Subcutaneous abdominal adipose tissue (tissue), 5 donors: ENCODE results near the gene ASIC3.
"Not testable (repeated sequence)": the region's sequence is repeated elsewhere in the genome, so short reads cannot be mapped to it uniquely, and the experiment has no call there.

ENCODE experiments used
- H3K27ac ChIP-seq: one replicate; pipeline ENCODE4 v1.7.0; 2013; ENCODE audit warnings: low read depth, mild to moderate bottlenecking, inconsistent platforms, low read length, moderate library complexity
- H3K27me3 ChIP-seq, 5 donors: one replicate each; pipeline ENCODE4 v1.7.0; 2013; ENCODE audit warnings: low read length in 5 of 5, inconsistent platforms in 1 of 5; ENCODE audit not compliant: control insufficient read depth in 5 of 5, insufficient read depth in 4 of 5
- H3K36me3 ChIP-seq, 5 donors: one replicate each; pipeline ENCODE4 v1.7.0; 2013; ENCODE audit warnings: low read length in 5 of 5; ENCODE audit not compliant: control insufficient read depth in 5 of 5, insufficient read depth in 5 of 5
- H3K4me1 ChIP-seq, 5 donors: one replicate each; pipeline ENCODE4 v1.7.0; 2013; ENCODE audit warnings: low read length in 5 of 5, mild to moderate bottlenecking in 3 of 5, moderate library complexity in 1 of 5; ENCODE audit not compliant: control insufficient read depth in 5 of 5, insufficient read depth in 5 of 5
- H3K4me3 ChIP-seq, 5 donors: one replicate each; pipeline ENCODE4 v1.7.0; 2013; ENCODE audit warnings: low read length in 5 of 5, low read depth in 1 of 5
- H3K9ac ChIP-seq, 5 donors: one replicate each; pipeline ENCODE4 v1.7.0; 2013; ENCODE audit warnings: low read length in 5 of 5, mild to moderate bottlenecking in 4 of 5, moderate library complexity in 3 of 5
- H3K9me3 ChIP-seq, 5 donors: one replicate each; pipeline ENCODE4 v1.7.0; 2013; ENCODE audit warnings: low read length in 5 of 5; ENCODE audit not compliant: control insufficient read depth in 5 of 5
- donor health status: healthy.
- donor health status: healthy.
- donor health status: healthy.
- donor health status: healthy.
- donor health status: healthy.

The ASIC3 gene

GRCh38 chr7:151008143-151008510 is 40.2 kb upstream of the ASIC3 start:
- H3K9ac ChIP-seq: peak overlapping the region in 1 of 5 donors; percentile 9
- H3K36me3 ChIP-seq: peaks cover 0 to 16% (median 9%) of the 10 kb centered on the region in 5 donors
- H3K4me1 ChIP-seq: peaks cover 9 to 51% (median 28%) of the 10 kb centered on the region in 5 donors
- H3K27ac ChIP-seq: no peak overlapping the region
- H3K27me3 ChIP-seq: peaks cover 0 to 21% (median 10%) of the 10 kb centered on the region in 5 donors
- H3K9me3 ChIP-seq: no peaks in the 10 kb centered on the region
- peak overlapping the region; percentile 32 to 60 (median 50) for H3K4me3 ChIP-seq

- H3K27ac ChIP-seq: no peak overlapping the region
- peaks cover 0 to 21% (median 10%) of the 10 kb centered on the region in 5 donors for H3K27me3 ChIP-seq
- no peaks in the 10 kb centered on the region for H3K9me3 ChIP-seq
- peak overlapping the region in 1 of 5 donors; percentile 9 for H3K9ac ChIP-seq
- peak overlapping the region; percentile 32 to 60 (median 50) for H3K4me3 ChIP-seq
- peaks cover 9 to 53% (median 32%) of the 10 kb centered on the region in 5 donors for H3K4me1 ChIP-seq
- H3K36me3 ChIP-seq: peaks cover 0 to 13% (median 9%) of the 10 kb centered on the region in 5 donors
Measured at GRCh38 chr7:151008511-151009323, 39.6 kb upstream of the ASIC3 start.

- Histone ChIP-seq H3K4me1 (peaks cover 9 to 59% (median 37%) of the 10 kb centered on the region in 5 donors), H3K9me3 (no peaks in the 10 kb centered on the region), H3K36me3 (peaks cover 0 to 19% (median 9%) of the 10 kb centered on the region in 5 donors), H3K27me3 (peaks cover 0 to 22% (median 16%) of the 10 kb centered on the region in 5 donors), H3K27ac (no peak overlapping the region), H3K4me3 (no peak overlapping the region), H3K9ac (no peak overlapping the region)
Measured at GRCh38 chr7:151009327-151010036, 38.8 kb upstream of the ASIC3 start.

- H3K4me1 ChIP-seq: peaks cover 9 to 61% (median 37%) of the 10 kb centered on the region in 5 donors
- no peaks in the 10 kb centered on the region for H3K9me3 ChIP-seq
- H3K4me3 ChIP-seq: no peak overlapping the region
- no peak overlapping the region for H3K27ac ChIP-seq
- peaks cover 0 to 22% (median 16%) of the 10 kb centered on the region in 5 donors for H3K27me3 ChIP-seq
- H3K9ac ChIP-seq: no peak overlapping the region
- peaks cover 0 to 19% (median 8%) of the 10 kb centered on the region in 5 donors for H3K36me3 ChIP-seq
Measured at GRCh38 chr7:151010037-151010306, 38.4 kb upstream of the ASIC3 start.

GRCh38 chr7:151010307-151011096 is 37.8 kb upstream of the ASIC3 start:
- Histone ChIP-seq H3K36me3 (peaks cover 0 to 14% (median 2%) of the 10 kb centered on the region in 5 donors), H3K9me3 (no peaks in the 10 kb centered on the region), H3K4me3 (no peak overlapping the region), H3K4me1 (peaks cover 9 to 65% (median 37%) of the 10 kb centered on the region in 5 donors), H3K27ac (no peak overlapping the region), H3K9ac (no peak overlapping the region), H3K27me3 (peaks cover 0 to 26% (median 16%) of the 10 kb centered on the region in 5 donors)

GRCh38 chr7:151011097-151011409 is 37.3 kb upstream of the ASIC3 start:
- H3K4me1 ChIP-seq: peaks cover 9 to 65% (median 37%) of the 10 kb centered on the region in 5 donors
- H3K27me3 ChIP-seq: peaks cover 0 to 30% (median 17%) of the 10 kb centered on the region in 5 donors
- H3K4me3 ChIP-seq: no peak overlapping the region
- no peak overlapping the region for H3K27ac ChIP-seq
- H3K9me3 ChIP-seq: no peaks in the 10 kb centered on the region
- H3K9ac ChIP-seq: no peak overlapping the region
- H3K36me3 ChIP-seq: peaks cover 0 to 13% (median 0%) of the 10 kb centered on the region in 5 donors

DNA sequence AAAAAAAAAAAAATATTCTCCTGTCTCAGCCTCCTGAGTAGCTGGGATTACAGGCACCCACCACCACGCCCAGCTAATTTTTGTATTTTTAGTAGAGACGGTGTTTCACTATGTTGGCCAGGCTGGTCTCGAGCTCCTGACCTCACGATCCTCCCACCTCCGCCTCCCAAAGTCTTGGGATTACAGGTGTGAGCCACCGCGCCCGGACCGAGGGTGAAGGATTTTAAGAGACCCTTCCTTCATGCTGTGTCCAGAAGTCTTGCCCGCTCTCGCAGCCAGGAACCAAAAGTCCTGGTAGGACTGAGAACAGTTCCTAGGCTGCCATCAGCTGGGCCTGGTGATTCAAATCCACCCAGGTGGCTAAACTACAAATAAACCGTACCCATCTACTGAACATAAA is 36.7 kb upstream of the ASIC3 start:
- H3K27me3 ChIP-seq: peaks cover 2 to 30% (median 19%) of the 10 kb centered on the region in 5 donors
- not testable (repeated sequence) for H3K9me3 ChIP-seq, H3K4me3 ChIP-seq, H3K27ac ChIP-seq, H3K9ac ChIP-seq
- H3K36me3 ChIP-seq: peaks cover 0 to 13% (median 0%) of the 10 kb centered on the region in 5 donors
- peaks cover 9 to 62% (median 37%) of the 10 kb centered on the region in 5 donors for H3K4me1 ChIP-seq

GRCh38 chr7:151012031-151012692 is 36.2 kb upstream of the ASIC3 start:
- Histone ChIP-seq H3K9ac (no peak overlapping the region), H3K4me3 (no peak overlapping the region), H3K27me3 (peaks cover 7 to 33% (median 21%) of the 10 kb centered on the region in 5 donors), H3K9me3 (no peaks in the 10 kb centered on the region), H3K36me3 (peaks cover 0 to 13% (median 0%) of the 10 kb centered on the region in 5 donors), H3K27ac (no peak overlapping the region), H3K4me1 (peaks cover 9 to 58% (median 37%) of the 10 kb centered on the region in 5 donors)

DNA sequence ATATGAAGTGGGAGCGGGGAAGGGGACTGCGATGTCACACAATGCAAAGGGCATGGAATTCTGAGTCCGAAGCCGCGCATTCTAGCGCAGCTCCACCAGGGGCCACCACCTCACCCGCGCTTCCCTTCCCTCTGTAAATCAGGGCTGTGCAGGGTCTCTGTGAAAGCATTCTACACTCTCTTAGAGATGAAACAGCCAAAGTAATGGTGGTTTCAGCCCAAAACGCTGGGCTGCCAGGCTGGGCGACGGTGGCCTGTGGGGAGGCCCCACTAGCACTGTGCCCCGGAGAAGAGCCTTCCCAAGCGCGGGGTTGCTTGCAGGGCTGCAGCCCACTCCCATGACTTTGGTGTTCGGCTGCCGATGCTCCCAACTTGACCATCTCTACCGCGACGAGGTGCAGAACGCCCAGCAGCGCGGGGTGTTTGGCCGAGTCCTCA is 35.4 kb upstream of the ASIC3 start:
- peaks cover 14 to 39% (median 29%) of the 10 kb centered on the region in 5 donors for H3K27me3 ChIP-seq
- H3K4me1 ChIP-seq: peaks cover 9 to 55% (median 40%) of the 10 kb centered on the region in 5 donors
- H3K9ac ChIP-seq: no peak overlapping the region
- no peaks in the 10 kb centered on the region for H3K9me3 ChIP-seq
- no peak overlapping the region for H3K4me3 ChIP-seq
- H3K27ac ChIP-seq: no peak overlapping the region
- peaks cover 0 to 13% (median 0%) of the 10 kb centered on the region in 5 donors for H3K36me3 ChIP-seq
